GM18508 (cell line): ENCODE measurements around the gene SLC22A15.
A peak's percentile ranks its signal among the peaks of the same experiment; 100 is the strongest.
"Not testable (repeated sequence)": the region's sequence is repeated elsewhere in the genome, so short reads cannot be mapped to it uniquely, and the experiment has no call there.

Experiments
- ATAC-seq: cut with Tn5 transposase; IDR thresholded peaks from one replicate; pipeline ENCODE4 v1.9.1; 2021; ENCODE audit warnings: moderate number of reproducible peaks; ENCODE audit not compliant: insufficient read depth, unreplicated experiment

SLC22A15 gene

GRCh38 chr1:115976062-115976920, at the start of gene SLC22A15:
SLC22A15 (plus strand) TSS chr1:115976513; CDS start chr1:115976628, 115 bp downstream.
- peak; percentile 75 for ATAC-seq

GRCh38 chr1:115927971-115928370, 48.3 kb upstream of the SLC22A15 start:
- no peak for ATAC-seq

GRCh38 chr1:115929881-115930280, 46.4 kb upstream of the SLC22A15 start:
- no peak for ATAC-seq

- ATAC-seq, result no peak
Observed at GRCh38 chr1:115933625-115934024, 42.7 kb upstream of the SLC22A15 start.

- no peak for ATAC-seq
Observed at GRCh38 chr1:115939455-115939854, 36.9 kb upstream of the SLC22A15 start.

- no peak for ATAC-seq
Observed at GRCh38 chr1:115946116-115946515, 30.2 kb upstream of the SLC22A15 start.

GRCh38 chr1:115949156-115949555, 27.2 kb upstream of the SLC22A15 start:
- ATAC-seq, result no peak

GRCh38 chr1:115951560-115951959, 24.8 kb upstream of the SLC22A15 start:
- ATAC-seq, result no peak

- no peak for ATAC-seq
Observed at GRCh38 chr1:115952547-115952946, 23.8 kb upstream of the SLC22A15 start.

GRCh38 chr1:115953180-115953579, 23.1 kb upstream of the SLC22A15 start:
- ATAC-seq, result no peak

- ATAC-seq, result no peak
Observed at GRCh38 chr1:115954684-115955083, 21.6 kb upstream of the SLC22A15 start.

GRCh38 chr1:115955228-115955627, 21.1 kb upstream of the SLC22A15 start:
- ATAC-seq, result no peak

- ATAC-seq, result no peak
Observed at GRCh38 chr1:115958866-115959265, 17.4 kb upstream of the SLC22A15 start.

GRCh38 chr1:115969509-115969908, 6.8 kb upstream of the SLC22A15 start:
- ATAC-seq, result no peak

- ATAC-seq, result not testable (repeated sequence)
Observed at GRCh38 chr1:115971778-115972177, 4.5 kb upstream of the SLC22A15 start.

- no peak for ATAC-seq
Observed at GRCh38 chr1:115973154-115973553, 3.2 kb upstream of the SLC22A15 start.

- ATAC-seq, result no peak
Observed at GRCh38 chr1:115975569-115976061, 698 bp upstream of the SLC22A15 start.

- peak; percentile 8 for ATAC-seq
Observed at GRCh38 chr1:115976921-115977498, 697 bp downstream of the SLC22A15 start.

GRCh38 chr1:115977499-115978258, 1.4 kb downstream of the SLC22A15 start:
- ATAC-seq, result no peak

GRCh38 chr1:115978292-115978941, 2.1 kb downstream of the SLC22A15 start:
- no peak for ATAC-seq
